ENCODE measurements around the gene RABL2B.

RABL2B gene

DNA sequence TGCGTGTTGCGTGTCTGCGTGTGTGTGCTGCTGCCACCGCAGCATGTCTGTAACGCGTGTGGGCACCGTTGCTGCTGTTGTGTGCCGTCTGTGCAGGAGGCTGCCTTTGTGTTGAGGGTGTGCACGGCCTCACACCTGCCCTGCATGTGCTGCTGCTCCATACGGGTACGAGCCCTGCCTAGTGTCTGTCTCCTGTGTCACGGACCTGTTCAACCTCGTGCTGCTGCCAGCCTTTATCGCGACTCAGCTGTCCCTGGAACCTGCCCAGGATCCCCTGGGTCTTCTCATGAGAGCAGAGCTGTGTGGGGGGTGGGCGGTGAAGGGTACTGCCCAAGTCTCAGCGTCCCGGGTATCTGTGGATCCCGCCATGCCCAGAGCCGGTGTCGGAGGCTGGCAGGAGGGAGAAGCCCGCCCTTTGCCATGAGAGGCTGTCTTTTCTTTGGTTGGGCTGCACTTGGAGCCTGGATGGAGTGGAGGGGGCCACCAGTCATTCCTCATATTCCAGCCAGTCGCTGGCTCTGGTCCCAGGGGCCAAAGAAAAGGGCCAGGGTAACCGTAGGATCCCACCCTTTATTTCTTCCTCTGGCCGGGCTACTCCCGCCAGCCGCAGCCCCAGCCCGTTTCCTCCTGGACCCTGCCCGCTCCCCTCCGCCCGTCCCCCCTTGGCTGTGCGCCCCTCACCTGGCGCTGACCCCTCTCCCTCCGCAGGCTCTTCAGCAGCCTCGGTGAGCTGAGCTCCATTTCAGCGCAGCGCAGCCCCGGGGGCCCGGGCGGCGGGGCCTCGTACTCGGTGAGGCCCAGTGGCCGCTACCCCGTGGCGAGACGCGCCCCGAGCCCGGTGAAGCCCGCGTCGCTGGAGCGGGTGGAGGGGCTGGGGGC lies 53.2 kb downstream of the RABL2B start:
- no peak for DNase-seq (ENCODE audit: low read depth)
- TF ChIP-seq, protein P1, sequence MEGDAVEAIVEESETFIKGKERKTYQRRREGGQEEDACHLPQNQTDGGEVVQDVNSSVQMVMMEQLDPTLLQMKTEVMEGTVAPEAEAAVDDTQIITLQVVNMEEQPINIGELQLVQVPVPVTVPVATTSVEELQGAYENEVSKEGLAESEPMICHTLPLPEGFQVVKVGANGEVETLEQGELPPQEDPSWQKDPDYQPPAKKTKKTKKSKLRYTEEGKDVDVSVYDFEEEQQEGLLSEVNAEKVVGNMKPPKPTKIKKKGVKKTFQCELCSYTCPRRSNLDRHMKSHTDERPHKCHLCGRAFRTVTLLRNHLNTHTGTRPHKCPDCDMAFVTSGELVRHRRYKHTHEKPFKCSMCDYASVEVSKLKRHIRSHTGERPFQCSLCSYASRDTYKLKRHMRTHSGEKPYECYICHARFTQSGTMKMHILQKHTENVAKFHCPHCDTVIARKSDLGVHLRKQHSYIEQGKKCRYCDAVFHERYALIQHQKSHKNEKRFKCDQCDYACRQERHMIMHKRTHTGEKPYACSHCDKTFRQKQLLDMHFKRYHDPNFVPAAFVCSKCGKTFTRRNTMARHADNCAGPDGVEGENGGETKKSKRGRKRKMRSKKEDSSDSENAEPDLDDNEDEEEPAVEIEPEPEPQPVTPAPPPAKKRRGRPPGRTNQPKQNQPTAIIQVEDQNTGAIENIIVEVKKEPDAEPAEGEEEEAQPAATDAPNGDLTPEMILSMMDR (IDR thresholded peaks at IDR 0.05; ENCODE audit: low read length, missing control alignments) = no peak
- no peak overlapping the region for H3K4me3 ChIP-seq (replicated peaks; ENCODE audit: low read depth, low read length)

GRCh38 chr22:50729391-50730012 lies 53.9 kb downstream of the RABL2B start:
- TF ChIP-seq, protein P1 (IDR thresholded peaks at IDR 0.05; ENCODE audit: low read length, missing control alignments) = no peak
- no peak for DNase-seq (ENCODE audit: low read depth)
- H3K4me3 ChIP-seq (replicated peaks; ENCODE audit: low read depth, low read length) = no peak overlapping the region

GRCh38 chr22:50728523-50728931 lies 54.9 kb downstream of the RABL2B start:
- no peak for DNase-seq (ENCODE audit: low read depth)
- H3K4me3 ChIP-seq (replicated peaks; ENCODE audit: low read depth, low read length) = no peak overlapping the region
- TF ChIP-seq, protein P1 (IDR thresholded peaks at IDR 0.05; ENCODE audit: low read length, missing control alignments) = no peak

GRCh38 chr22:50727678-50728522 lies 55.5 kb downstream of the RABL2B start:
- H3K4me3 ChIP-seq (replicated peaks; ENCODE audit: low read depth, low read length) = no peak overlapping the region
- no peak for DNase-seq (ENCODE audit: low read depth)
- TF ChIP-seq, protein P1 (IDR thresholded peaks at IDR 0.05; ENCODE audit: low read length, missing control alignments) = no peak

- TF ChIP-seq, protein P1 (IDR thresholded peaks at IDR 0.05; ENCODE audit: low read length, missing control alignments) = no peak
These were observed 56.6 kb downstream of the RABL2B start for GRCh38 chr22:50726643-50727340.

DNA sequence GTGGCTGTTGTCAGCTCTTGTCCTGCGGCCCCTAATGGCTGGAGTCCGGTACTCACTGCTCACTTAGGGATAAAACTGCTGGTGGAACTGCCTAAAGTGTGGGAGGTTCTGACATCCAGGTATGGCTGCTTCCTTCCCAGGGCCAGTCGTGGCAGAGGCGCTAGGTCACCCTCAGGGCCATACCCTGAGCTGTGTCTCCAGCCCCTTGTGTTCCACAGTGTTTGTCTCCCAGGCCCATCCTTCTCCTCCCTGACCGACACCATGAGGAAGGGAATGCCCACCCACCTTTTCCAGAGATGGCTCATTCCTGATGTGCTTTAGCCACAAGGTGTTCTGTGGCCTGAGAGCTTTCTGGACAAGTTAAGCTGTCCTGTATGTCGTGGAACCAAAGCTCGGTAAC lies 57.8 kb downstream of the RABL2B start:
- H3K4me3 ChIP-seq (replicated peaks; ENCODE audit: low read depth, low read length) = no peak overlapping the region
- DNase-seq (ENCODE audit: low read depth) = no peak
- TF ChIP-seq, protein P1 (IDR thresholded peaks at IDR 0.05; ENCODE audit: low read length, missing control alignments) = no peak

More at GRCh38 chr22:50726643-50727340, 56.6 kb downstream of the RABL2B start:
- H3K4me3 ChIP-seq (replicated peaks; ENCODE audit: low read depth, low read length) = no peak overlapping the region
- DNase-seq (ENCODE audit: low read depth) = no peak

Measured in fibroblast of pulmonary artery (primary cell).